ENCODE data around the gene SLAMF1.

Gene SLAMF1

GRCh38 chr1:160615660-160616059 lies 31.2 kb downstream of the SLAMF1 start:
- TF ChIP-seq ZNF274 (IDR thresholded peaks at IDR 0.05; ENCODE audit: low read depth, low read length): no peak
- H3K4me3 ChIP-seq (ENCODE audit: low read length): no peak overlapping the region

- no peak overlapping the region for H3K4me3 ChIP-seq (ENCODE audit: low read length)
- no peak for TF ChIP-seq ZNF274 (IDR thresholded peaks at IDR 0.05; ENCODE audit: low read depth, low read length)
Measured at GRCh38 chr1:160614410-160614809, 32.4 kb downstream of the SLAMF1 start.

- TF ChIP-seq ZNF274 (IDR thresholded peaks at IDR 0.05; ENCODE audit: low read depth, low read length): no peak
- H3K4me3 ChIP-seq (ENCODE audit: low read length): no peak overlapping the region
Measured at GRCh38 chr1:160612613-160613218, 34.1 kb downstream of the SLAMF1 start.

- no peak for TF ChIP-seq ZNF274 (IDR thresholded peaks at IDR 0.05; ENCODE audit: low read depth, low read length)
- H3K4me3 ChIP-seq (ENCODE audit: low read length): no peak overlapping the region
Measured at GRCh38 chr1:160610569-160611242, 36.1 kb downstream of the SLAMF1 start.

- no peak overlapping the region for H3K4me3 ChIP-seq (ENCODE audit: low read length)
- TF ChIP-seq ZNF274 (IDR thresholded peaks at IDR 0.05; ENCODE audit: low read depth, low read length): no peak
Measured at GRCh38 chr1:160608941-160609340, 37.9 kb downstream of the SLAMF1 start.

- H3K4me3 ChIP-seq (ENCODE audit: low read length): no peak overlapping the region
- no peak for TF ChIP-seq ZNF274 (IDR thresholded peaks at IDR 0.05; ENCODE audit: low read depth, low read length)
Measured at GRCh38 chr1:160608514-160608913, 38.3 kb downstream of the SLAMF1 start.

GRCh38 chr1:160608057-160608456 lies 38.8 kb downstream of the SLAMF1 start:
- TF ChIP-seq ZNF274 (IDR thresholded peaks at IDR 0.05; ENCODE audit: low read depth, low read length): no peak
- H3K4me3 ChIP-seq (ENCODE audit: low read length): no peak overlapping the region

- no peak overlapping the region for H3K4me3 ChIP-seq (ENCODE audit: low read length)
Measured at GRCh38 chr1:160607672-160608032, 39.2 kb downstream of the SLAMF1 start.

GRCh38 chr1:160607011-160607671 lies 39.7 kb downstream of the SLAMF1 start:
- no peak for TF ChIP-seq ZNF274 (IDR thresholded peaks at IDR 0.05; ENCODE audit: low read depth, low read length)
- H3K4me3 ChIP-seq (ENCODE audit: low read length): no peak overlapping the region

More at GRCh38 chr1:160607672-160608032, 39.2 kb downstream of the SLAMF1 start:
- TF ChIP-seq ZNF274 (IDR thresholded peaks at IDR 0.05; ENCODE audit: low read depth, low read length): no peak

GRCh38 chr1:160606611-160607010 lies 40.2 kb downstream of the SLAMF1 start:
- no peak for TF ChIP-seq ZNF274 (IDR thresholded peaks at IDR 0.05; ENCODE audit: low read depth, low read length)
- H3K4me3 ChIP-seq (ENCODE audit: low read length): no peak overlapping the region

- no peak overlapping the region for H3K4me3 ChIP-seq (ENCODE audit: low read length)
- no peak for TF ChIP-seq ZNF274 (IDR thresholded peaks at IDR 0.05; ENCODE audit: low read depth, low read length)
Measured at GRCh38 chr1:160605792-160606479, 40.9 kb downstream of the SLAMF1 start.

- no peak overlapping the region for H3K4me3 ChIP-seq (ENCODE audit: low read length)
- TF ChIP-seq ZNF274 (IDR thresholded peaks at IDR 0.05; ENCODE audit: low read depth, low read length): no peak
Measured at GRCh38 chr1:160605205-160605604, 41.6 kb downstream of the SLAMF1 start.

- TF ChIP-seq ZNF274 (IDR thresholded peaks at IDR 0.05; ENCODE audit: low read depth, low read length): no peak
- no peak overlapping the region for H3K4me3 ChIP-seq (ENCODE audit: low read length)
Measured at GRCh38 chr1:160597705-160598104, 49.1 kb downstream of the SLAMF1 start.

GRCh38 chr1:160597051-160597450 lies 49.8 kb downstream of the SLAMF1 start:
- H3K4me3 ChIP-seq (ENCODE audit: low read length): no peak overlapping the region
- no peak for TF ChIP-seq ZNF274 (IDR thresholded peaks at IDR 0.05; ENCODE audit: low read depth, low read length)

- TF ChIP-seq ZNF274 (IDR thresholded peaks at IDR 0.05; ENCODE audit: low read depth, low read length): no peak
- no peak overlapping the region for H3K4me3 ChIP-seq (ENCODE audit: low read length)
Measured at GRCh38 chr1:160590488-160590887, 56.4 kb downstream of the SLAMF1 start.

Data from GM08714 (cell line).